ENCODE measurements around the gene INAFM2.

Gene INAFM2

GRCh38 chr15:40360015-40360414 is 36.5 kb downstream of the INAFM2 start:
- Histone ChIP-seq H3K4me3 (ENCODE audit: low read depth in 1 of 2, low read length in 1 of 2) (no peak overlapping the region), H3K9me3 (no peaks in the 10 kb centered on the region), H3K27ac (no peak overlapping the region), H3K4me1 (ENCODE audit: control insufficient read depth in 1 of 2, insufficient read depth in 1 of 2, low read depth in 1 of 2, low read length in 1 of 2) (peaks cover 13 to 18% of the 10 kb centered on the region in 2 experiments), H3K27me3 (peaks cover 11% of the 10 kb centered on the region), H3K36me3 (peaks cover 17% of the 10 kb centered on the region)
- TF ChIP-seq, protein P1, sequence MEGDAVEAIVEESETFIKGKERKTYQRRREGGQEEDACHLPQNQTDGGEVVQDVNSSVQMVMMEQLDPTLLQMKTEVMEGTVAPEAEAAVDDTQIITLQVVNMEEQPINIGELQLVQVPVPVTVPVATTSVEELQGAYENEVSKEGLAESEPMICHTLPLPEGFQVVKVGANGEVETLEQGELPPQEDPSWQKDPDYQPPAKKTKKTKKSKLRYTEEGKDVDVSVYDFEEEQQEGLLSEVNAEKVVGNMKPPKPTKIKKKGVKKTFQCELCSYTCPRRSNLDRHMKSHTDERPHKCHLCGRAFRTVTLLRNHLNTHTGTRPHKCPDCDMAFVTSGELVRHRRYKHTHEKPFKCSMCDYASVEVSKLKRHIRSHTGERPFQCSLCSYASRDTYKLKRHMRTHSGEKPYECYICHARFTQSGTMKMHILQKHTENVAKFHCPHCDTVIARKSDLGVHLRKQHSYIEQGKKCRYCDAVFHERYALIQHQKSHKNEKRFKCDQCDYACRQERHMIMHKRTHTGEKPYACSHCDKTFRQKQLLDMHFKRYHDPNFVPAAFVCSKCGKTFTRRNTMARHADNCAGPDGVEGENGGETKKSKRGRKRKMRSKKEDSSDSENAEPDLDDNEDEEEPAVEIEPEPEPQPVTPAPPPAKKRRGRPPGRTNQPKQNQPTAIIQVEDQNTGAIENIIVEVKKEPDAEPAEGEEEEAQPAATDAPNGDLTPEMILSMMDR (IDR thresholded peaks at IDR 0.05), result no peak

DNA sequence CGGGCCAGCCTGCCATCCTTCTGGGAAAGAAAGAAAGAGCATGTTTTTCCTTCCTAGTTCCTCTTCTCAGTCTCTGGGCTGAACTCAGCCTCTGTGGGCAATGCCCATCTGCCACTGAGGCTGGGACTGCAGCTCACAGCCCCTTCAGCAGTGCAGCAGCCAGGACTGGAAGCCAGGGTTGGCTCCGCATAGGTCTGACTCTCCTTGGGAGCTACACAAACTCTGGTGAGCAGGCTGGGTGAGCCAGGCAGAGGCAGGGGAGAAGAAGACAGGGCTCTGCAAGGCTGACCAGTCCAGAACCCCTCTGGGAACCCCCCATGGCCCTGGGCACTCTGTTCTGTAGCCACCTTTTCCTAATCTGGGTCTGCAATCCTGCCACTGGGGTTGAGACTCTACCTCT is 38.1 kb downstream of the INAFM2 start:
- H3K4me1 ChIP-seq (ENCODE audit: control insufficient read depth in 1 of 2, insufficient read depth in 1 of 2, low read depth in 1 of 2, low read length in 1 of 2), result peaks cover 14 to 20% of the 10 kb centered on the region in 2 experiments
- peaks cover 17% of the 10 kb centered on the region for H3K36me3 ChIP-seq
- H3K9me3 ChIP-seq, result no peaks in the 10 kb centered on the region
- H3K27ac ChIP-seq, result no peak overlapping the region
- TF ChIP-seq, protein P1 (IDR thresholded peaks at IDR 0.05), result no peak
- H3K27me3 ChIP-seq, result peaks cover 11% of the 10 kb centered on the region
- no peak overlapping the region for H3K4me3 ChIP-seq (ENCODE audit: low read depth in 1 of 2, low read length in 1 of 2)

GRCh38 chr15:40363611-40364010 is 40.1 kb downstream of the INAFM2 start:
- Histone ChIP-seq H3K4me1 (ENCODE audit: control insufficient read depth in 1 of 2, insufficient read depth in 1 of 2, low read depth in 1 of 2, low read length in 1 of 2) (peaks cover 22 to 26% of the 10 kb centered on the region in 2 experiments), H3K36me3 (peaks cover 17% of the 10 kb centered on the region), H3K9me3 (no peaks in the 10 kb centered on the region), H3K27me3 (peaks cover 7% of the 10 kb centered on the region), H3K27ac (no peak overlapping the region), H3K4me3 (ENCODE audit: low read depth in 1 of 2, low read length in 1 of 2) (no peak overlapping the region)
- TF ChIP-seq, protein P1 (IDR thresholded peaks at IDR 0.05), result no peak

DNA sequence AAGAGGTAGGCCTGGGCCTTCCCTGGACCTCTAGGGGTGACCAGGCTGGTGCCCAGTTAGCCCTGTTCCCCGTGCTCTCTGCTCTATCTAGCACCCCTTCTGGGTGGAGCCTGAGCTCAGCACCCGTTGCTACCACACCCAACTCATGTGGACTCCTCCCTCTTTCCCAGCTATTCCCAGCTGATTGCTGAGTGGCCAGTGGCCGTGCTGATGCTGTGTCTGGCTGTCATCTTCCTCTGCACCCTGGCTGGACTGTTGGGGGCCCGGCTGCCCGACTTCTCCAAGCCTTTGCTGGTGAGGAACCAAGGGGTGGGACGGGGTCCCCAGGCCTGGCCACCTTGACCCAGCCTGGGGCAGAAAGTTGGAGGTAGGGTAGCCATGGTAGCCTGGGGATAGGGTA is 40.8 kb downstream of the INAFM2 start:
- H3K27me3 ChIP-seq, result peaks cover under 1% of the 10 kb centered on the region
- no peak overlapping the region for H3K27ac ChIP-seq
- no peak overlapping the region for H3K4me3 ChIP-seq (ENCODE audit: low read depth in 1 of 2, low read length in 1 of 2)
- H3K4me1 ChIP-seq (ENCODE audit: control insufficient read depth in 1 of 2, insufficient read depth in 1 of 2, low read depth in 1 of 2, low read length in 1 of 2), result peaks cover 19 to 21% of the 10 kb centered on the region in 2 experiments
- TF ChIP-seq, protein P1 (IDR thresholded peaks at IDR 0.05), result no peak
- H3K9me3 ChIP-seq, result no peaks in the 10 kb centered on the region
- H3K36me3 ChIP-seq, result peaks cover 17% of the 10 kb centered on the region

DNA sequence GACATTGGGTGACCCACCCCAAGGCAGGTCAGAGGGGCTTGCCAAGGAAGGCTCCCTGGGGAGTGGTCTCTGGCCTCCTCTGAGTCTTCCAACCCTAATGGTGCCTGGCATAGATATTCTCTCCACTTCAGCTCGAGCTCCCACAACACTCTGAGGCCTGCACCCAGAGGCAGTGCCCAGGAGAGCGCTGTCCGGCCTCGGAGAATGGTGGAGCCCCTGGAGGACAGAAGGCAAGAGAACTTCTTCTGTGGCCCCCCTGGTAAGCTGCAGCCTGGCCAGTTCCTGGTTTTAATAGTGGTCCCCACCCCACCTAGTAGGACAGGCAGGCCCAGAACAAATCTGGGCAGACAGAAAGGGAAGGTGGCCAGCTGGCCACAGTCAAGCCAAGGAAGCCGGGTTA is 41.5 kb downstream of the INAFM2 start:
- TF ChIP-seq, protein P1 (IDR thresholded peaks at IDR 0.05), result no peak
- peaks cover 19 to 21% of the 10 kb centered on the region in 2 experiments for H3K4me1 ChIP-seq (ENCODE audit: control insufficient read depth in 1 of 2, insufficient read depth in 1 of 2, low read depth in 1 of 2, low read length in 1 of 2)
- no peaks in the 10 kb centered on the region for H3K9me3 ChIP-seq
- H3K4me3 ChIP-seq (ENCODE audit: low read depth in 1 of 2, low read length in 1 of 2), result no peak overlapping the region
- H3K27me3 ChIP-seq, result no peaks in the 10 kb centered on the region
- H3K36me3 ChIP-seq, result peaks cover 17% of the 10 kb centered on the region
- H3K27ac ChIP-seq, result no peak overlapping the region

Data from neutrophil (primary cell).